Measurements from ENCODE around the gene PHACTR1. TPM values are rescaled to one million over a fixed set of nuclear protein-coding genes. Genes with fewer than 3 reads are reported as not detected.

The PHACTR1 gene
- polyA plus RNA-seq, 4 donors: 10.9 to 22.0 (median 16.3) TPM

GRCh38 chr6:12844284-12845223, 128.0 kb downstream of the PHACTR1 start:
- no peak for DNase-seq (ENCODE audit: low read depth in 4 of 4, low spot score in 2 of 4)

GRCh38 chr6:12845224-12846004, 128.8 kb downstream of the PHACTR1 start:
- no peak for DNase-seq (ENCODE audit: low read depth in 4 of 4, low spot score in 2 of 4)

GRCh38 chr6:12848964-12849808, 132.6 kb downstream of the PHACTR1 start:
- no peak for DNase-seq (ENCODE audit: low read depth in 4 of 4, low spot score in 2 of 4)

GRCh38 chr6:12849809-12850198, 133.2 kb downstream of the PHACTR1 start:
- no peak for DNase-seq (ENCODE audit: low read depth in 4 of 4, low spot score in 2 of 4)

GRCh38 chr6:12851123-12851695, 134.6 kb downstream of the PHACTR1 start:
- no peak for DNase-seq (ENCODE audit: low read depth in 4 of 4, low spot score in 2 of 4)

- DNase-seq (ENCODE audit: low read depth in 4 of 4, low spot score in 2 of 4): no peak
These were observed 145.0 kb downstream of the PHACTR1 start for GRCh38 chr6:12861603-12862002.

GRCh38 chr6:12865117-12865516, 148.6 kb downstream of the PHACTR1 start:
- DNase-seq (ENCODE audit: low read depth in 4 of 4, low spot score in 2 of 4): no peak

- no peak for DNase-seq (ENCODE audit: low read depth in 4 of 4, low spot score in 2 of 4)
These were observed 149.2 kb downstream of the PHACTR1 start for GRCh38 chr6:12865671-12866181.

GRCh38 chr6:12866422-12867029, 150.0 kb downstream of the PHACTR1 start:
- no peak for DNase-seq (ENCODE audit: low read depth in 4 of 4, low spot score in 2 of 4)

- no peak for DNase-seq (ENCODE audit: low read depth in 4 of 4, low spot score in 2 of 4)
These were observed 153.4 kb downstream of the PHACTR1 start for GRCh38 chr6:12869816-12870432.

GRCh38 chr6:12873691-12874090, 157.1 kb downstream of the PHACTR1 start:
- no peak for DNase-seq (ENCODE audit: low read depth in 4 of 4, low spot score in 2 of 4)

GRCh38 chr6:12875051-12875450, 158.5 kb downstream of the PHACTR1 start:
- DNase-seq (ENCODE audit: low read depth in 4 of 4, low spot score in 2 of 4): no peak

- no peak for DNase-seq (ENCODE audit: low read depth in 4 of 4, low spot score in 2 of 4)
These were observed 162.2 kb downstream of the PHACTR1 start for GRCh38 chr6:12878741-12879140.

GRCh38 chr6:12882761-12883290, 166.3 kb downstream of the PHACTR1 start:
- no peak for DNase-seq (ENCODE audit: low read depth in 4 of 4, low spot score in 2 of 4)

- DNase-seq (ENCODE audit: low read depth in 4 of 4, low spot score in 2 of 4): no peak
These were observed 168.4 kb downstream of the PHACTR1 start for GRCh38 chr6:12884983-12885382.

- DNase-seq (ENCODE audit: low read depth in 4 of 4, low spot score in 2 of 4): no peak
These were observed 170.6 kb downstream of the PHACTR1 start for GRCh38 chr6:12886961-12887775.

- DNase-seq (ENCODE audit: low read depth in 4 of 4, low spot score in 2 of 4): no peak
These were observed 173.7 kb downstream of the PHACTR1 start for GRCh38 chr6:12890171-12890790.

GRCh38 chr6:12891595-12891994, 175.0 kb downstream of the PHACTR1 start:
- DNase-seq (ENCODE audit: low read depth in 4 of 4, low spot score in 2 of 4): no peak

Data from left renal cortex interstitium (tissue), 4 donors.